Panc1 (cell line): ENCODE data around the gene BCL2L12.

Source experiments
- CTCF ChIP-seq: fragments of 450-650 bp; IDR thresholded peaks from 2 replicates; pipeline ENCODE4 v1.5.1; 2017; ENCODE audit warnings: mild to moderate bottlenecking
- POLR2AphosphoS5 ChIP-seq: IDR thresholded peaks from 2 replicates; pipeline ENCODE4 v1.6.1; 2012; ENCODE audit warnings: mild to moderate bottlenecking, low read depth, low read length, moderate library complexity
- REST ChIP-seq, 2 experiments: IDR thresholded peaks; 2 replicates each; pipeline ENCODE4 v1.6.1; 2011 to 2012; ENCODE audit warnings: low read depth in 2 of 2, control low read depth in 1 of 2, low read length in 1 of 2, mild to moderate bottlenecking in 1 of 2, moderate library complexity in 1 of 2; ENCODE audit not compliant: insufficient read depth in 1 of 2
- TCF7L2 ChIP-seq: IDR thresholded peaks from 2 replicates; pipeline ENCODE4 v1.6.1; 2011; ENCODE audit warnings: mild to moderate bottlenecking, low read depth, low read length, inconsistent platforms

- TF ChIP-seq CTCF (no peak), POLR2AphosphoS5 (no peak), REST (IDR thresholded peaks at IDR 0.05; ENCODE audit: insufficient read depth in 1 of 2, low read depth in 2 of 2, low read length in 1 of 2) (no peak), TCF7L2 (no peak)
These were observed 1.7 kb downstream of the BCL2L12 start for GRCh38 chr19:49667473-49667872.
